Activated B cell treated with CpG ODN at 0.5 μM for 24 hours (primary cell): ENCODE measurements around the gene MYO16. TPM values are rescaled to one million over a fixed set of nuclear protein-coding genes. Genes with fewer than 3 reads are reported as not detected.

Source experiments
- ATAC-seq: fragments of 200-7000 bp; cut with Tn5 transposase; one replicate; pipeline ENCODE4 v1.10.0; 2021; ENCODE audit warnings: low read depth, mild to moderate bottlenecking, moderate library complexity
- CTCF ChIA-PET: fragments of 350-600 bp; sonication (Branson Sonifier 250); formaldehyde crosslinking; loops from one replicate; lab custom pipeline; 2021; ENCODE audit warnings: antibody characterized with exemption; lab: Charles Lee
- POLR2A ChIA-PET: fragments of 350-600 bp; sonication (Branson Sonifier 250); formaldehyde crosslinking; loops from one replicate; lab custom pipeline; 2021; ENCODE audit warnings: antibody characterized with exemption; lab: Charles Lee
- DNase-seq: peaks from one replicate; pipeline ENCODE4 v3.0.0; 2022
- H3K27ac Mint-ChIP-seq: one replicate; pipeline ENCODE4 v1.8.0; 2020; ENCODE audit warnings: mixed read lengths
- H3K27me3 Mint-ChIP-seq: one replicate; pipeline ENCODE4 v1.8.0; 2021; ENCODE audit warnings: mixed read lengths
- H3K36me3 Mint-ChIP-seq: one replicate; pipeline ENCODE4 v1.8.0; 2021; ENCODE audit warnings: low read depth, mixed read lengths
- H3K4me1 Mint-ChIP-seq: one replicate; pipeline ENCODE4 v1.8.0; 2021; ENCODE audit warnings: mixed read lengths
- H3K4me3 Mint-ChIP-seq: one replicate; pipeline ENCODE4 v1.8.0; 2020; ENCODE audit warnings: mild to moderate bottlenecking, mixed read lengths
- H3K9me3 Mint-ChIP-seq: one replicate; pipeline ENCODE4 v1.8.0; 2020; ENCODE audit warnings: mixed read lengths
- CTCF ChIP-seq: fragments of 200-600 bp; IDR thresholded peaks from one replicate; pipeline ENCODE4 v1.8.0; 2022; ENCODE audit warnings: antibody characterized with exemption, mild to moderate bottlenecking
- intact Hi-C: fragments of 100-400 bp; cut with micrococcal nuclease; formaldehyde crosslinking; loops from one replicate; pipeline ENCODE4 v1.15.1; 2024
- total RNA-seq: library from RNA; stranded (reverse); gene quantifications from 2 replicates; pipeline ENCODE4 v1.2.3, GENCODE V29; 2022

Gene MYO16
- total RNA-seq, 1 donor from 2014 or later = not detected

GRCh38 chr13:109139346-109139745 is 509.9 kb downstream of the MYO16 start:
- ATAC-seq = no peak
- Mint-ChIP-seq H3K4me1 (no peaks in the 10 kb centered on the region), H3K9me3 (peaks cover 2% of the 10 kb centered on the region)

GRCh38 chr13:109140054-109140453 is 510.6 kb downstream of the MYO16 start:
- ChIA-PET CTCF (no interaction called here), POLR2A (no interaction called here)
- Mint-ChIP-seq H3K27me3 (peaks cover 27% of the 10 kb centered on the region), H3K36me3 (no peaks in the 10 kb centered on the region), H3K4me3 (no peak overlapping the region), H3K9me3 (peaks cover 2% of the 10 kb centered on the region), H3K4me1 (no peaks in the 10 kb centered on the region), H3K27ac (no peak overlapping the region)
- intact Hi-C loops = loop anchor here (10.0 kb wide), 1 partner anchor 135 kb away; no protein-coding TSS in a partner anchor
- no peak for DNase-seq
- no peak for ATAC-seq
- no peak for TF ChIP-seq CTCF

More at GRCh38 chr13:109139346-109139745, 509.9 kb downstream of the MYO16 start:
- CTCF ChIA-PET = no interaction called here
- Mint-ChIP-seq H3K27ac (no peak overlapping the region), H3K4me3 (no peak overlapping the region), H3K36me3 (no peaks in the 10 kb centered on the region), H3K27me3 (peaks cover 26% of the 10 kb centered on the region)
- intact Hi-C loops = no loop called here
- TF ChIP-seq CTCF = no peak
- DNase-seq = no peak
- POLR2A ChIA-PET = no interaction called here

GRCh38 chr13:109140479-109141349 is 511.3 kb downstream of the MYO16 start:
- POLR2A ChIA-PET = no interaction called here
- intact Hi-C loops = loop anchor here (10.0 kb wide), 1 partner anchor 134 kb away; no protein-coding TSS in a partner anchor

GRCh38 chr13:109141706-109142105 is 512.3 kb downstream of the MYO16 start:
- peaks cover 2% of the 10 kb centered on the region for H3K9me3 Mint-ChIP-seq
- no peak overlapping the region for H3K4me3 Mint-ChIP-seq
- no peaks in the 10 kb centered on the region for H3K36me3 Mint-ChIP-seq
- POLR2A ChIA-PET = no interaction called here
- DNase-seq (no peak), ATAC-seq (no peak)
- intact Hi-C loops = loop anchor here (10.0 kb wide), 1 partner anchor 133 kb away; no protein-coding TSS in a partner anchor
- no peak overlapping the region for H3K27ac Mint-ChIP-seq
- no peak for TF ChIP-seq CTCF
- CTCF ChIA-PET = no interaction called here
- H3K4me1 Mint-ChIP-seq = no peaks in the 10 kb centered on the region
- peaks cover 31% of the 10 kb centered on the region for H3K27me3 Mint-ChIP-seq

More at GRCh38 chr13:109140479-109141349, 511.3 kb downstream of the MYO16 start:
- no peak for TF ChIP-seq CTCF
- Mint-ChIP-seq H3K27ac (no peak overlapping the region), H3K4me1 (no peaks in the 10 kb centered on the region), H3K9me3 (peaks cover 2% of the 10 kb centered on the region), H3K36me3 (no peaks in the 10 kb centered on the region), H3K27me3 (peaks cover 31% of the 10 kb centered on the region), H3K4me3 (no peak overlapping the region)
- no peak for DNase-seq
- CTCF ChIA-PET = no interaction called here
- no peak for ATAC-seq

- H3K4me1 Mint-ChIP-seq = no peaks in the 10 kb centered on the region
- H3K27me3 Mint-ChIP-seq = peaks cover 25% of the 10 kb centered on the region
- intact Hi-C loops = loop anchor here (1.0 to 10.0 kb wide), 8 partner anchors 17 to 1268 kb away; no protein-coding TSS in a partner anchor
- H3K36me3 Mint-ChIP-seq = no peaks in the 10 kb centered on the region
- CTCF ChIA-PET = interaction anchor here (0.8 kb wide), 1 partner anchor 640 kb away, joined by 3 read pairs; no protein-coding TSS in a partner anchor
- DNase-seq (no peak), ATAC-seq (no peak)
- POLR2A ChIA-PET = no interaction called here
- H3K27ac Mint-ChIP-seq = no peak overlapping the region
- H3K9me3 Mint-ChIP-seq = no peaks in the 10 kb centered on the region
- TF ChIP-seq CTCF = no peak
- H3K4me3 Mint-ChIP-seq = no peak overlapping the region
These were observed 515.5 kb downstream of the MYO16 start for GRCh38 chr13:109144693-109145437.
